Activated CD4-positive, CD25-positive, alpha-beta regulatory T cell treated with anti-CD3 and anti-CD28 coated beads, Interleukin-2, amount 50 U/mL, for 16 hours (primary cell): Measurements from ENCODE around the gene SLC49A4.

ENCODE experiments used
- DNase-seq: peaks from one replicate; pipeline ENCODE4 v3.0.0-alpha.2; 2020; ENCODE audit warnings: low read depth, low spot score

SLC49A4 gene

GRCh38 chr3:122929188-122930062, 134.6 kb downstream of the SLC49A4 start:
- DNase-seq, result no peak

GRCh38 chr3:122930063-122930997, 135.5 kb downstream of the SLC49A4 start:
- no peak for DNase-seq
